Stomach (tissue), 9 donors: Measurements from ENCODE around the gene SPOCD1. TPM values are rescaled to one million over a fixed set of nuclear protein-coding genes. Genes with fewer than 3 reads are reported as not detected.

Source experiments
- DNase-seq, 2 donors: peaks; one replicate each; pipeline versions ENCODE4 v3.0.0 to v3.0.0-alpha.2; 2013 to 2019
- H3K27ac ChIP-seq, 5 donors: fragments of 200-600 bp in 4 of 5; sonication (generic) in 4 of 5; one replicate each; pipeline ENCODE4 v1.5.1; 2013 to 2019; ENCODE audit warnings: mild to moderate bottlenecking in 1 of 5, moderate library complexity in 1 of 5
- H3K27me3 ChIP-seq, 3 donors: fragments of 200-600 bp; sonication (generic); one replicate each; pipeline ENCODE4 v1.5.1; 2017 to 2019; ENCODE audit warnings: mixed run types in 1 of 3
- H3K36me3 ChIP-seq, 4 donors: fragments of 200-600 bp; sonication (generic); 1 replicate in 3 of 4; 2 replicates in 1 of 4; pipeline ENCODE4 v1.5.1; 2016 to 2019
- H3K4me1 ChIP-seq, 4 donors: fragments of 200-600 bp; sonication (generic); one replicate each; pipeline ENCODE4 v1.5.1; 2016 to 2019
- H3K4me3 ChIP-seq, 4 donors: fragments of 200-600 bp; sonication (generic) in 3 of 4; one replicate each; pipeline ENCODE4 v1.5.1; 2016 to 2019; ENCODE audit warnings: mild to moderate bottlenecking in 1 of 4
- H3K9me3 ChIP-seq, 4 donors: fragments of 200-600 bp; sonication (generic); one replicate each; pipeline ENCODE4 v1.5.1; 2016 to 2019
- EP300 ChIP-seq: sonication (generic); formaldehyde crosslinking; IDR thresholded peaks from one replicate; pipeline ENCODE4 v1.6.1; 2017; ENCODE audit warnings: antibody characterized with exemption
- POLR2A ChIP-seq, 4 donors: fragments of 450-650 bp; IDR thresholded peaks; one replicate each; pipeline ENCODE4 v1.6.1; 2016; ENCODE audit warnings: antibody characterized with exemption in 4 of 4, control low read depth in 2 of 4, mild to moderate bottlenecking in 1 of 4, moderate library complexity in 1 of 4
- POLR2AphosphoS5 ChIP-seq, 3 donors: sonication (generic); formaldehyde crosslinking; IDR thresholded peaks; one replicate each; pipeline ENCODE4 v1.6.1; 2016; ENCODE audit warnings: antibody characterized with exemption in 3 of 3
- WGBS, 5 donors: extraction: QIAGEN DNeasy Blood & Tissue Kit in 3 of 5; methylation state at CpG; one replicate each; pipeline versions ENCODE4 v1.1.5 to v1.1.7; 2013 to 2018; 5-methylcytosine and 5-hydroxymethylcytosine counted together
- intact Hi-C: fragments of 100-400 bp; cut with DNase I; formaldehyde crosslinking; loops from one replicate; pipeline ENCODE4 v1.15.1; 2023; ENCODE audit warnings: low total_unique reads
- polyA plus RNA-seq, 3 donors: library from polyadenylated mRNA; stranded (reverse); fragments of 200-250 nt; gene quantifications; one replicate each; pipeline ENCODE4 v1.2.3, GENCODE V29; 2013
- total RNA-seq, 5 donors: library from RNA; depleted of rRNA; stranded (reverse); fragments of >200 nt; gene quantifications; one replicate each; pipeline versions ENCODE4 v1.1.0 to v1.2.3, GENCODE V29; 2014 to 2016
- TF ChIP-seq, protein P1 (sequence below), 7 experiments: fragments of 450-650 bp in 4 of 7; fragments of 200-600 bp in 3 of 7; sonication (generic) in 3 of 7; IDR thresholded peaks; one replicate each; pipeline ENCODE4 v1.5.1; 2016 to 2019; ENCODE audit warnings: antibody characterized with exemption in 7 of 7, control low read depth in 2 of 7, mild to moderate bottlenecking in 1 of 7
- donor health status: healthy with polysubstance abuse.
- donor health status: Bipolar disorder and iron deficiency.
- donor health status: healthy.

The SPOCD1 gene
- total and polyA plus RNA-seq, 8 donors, result 0.55 to 11.1 (median 4.5) TPM; not detected in 1

DNA sequence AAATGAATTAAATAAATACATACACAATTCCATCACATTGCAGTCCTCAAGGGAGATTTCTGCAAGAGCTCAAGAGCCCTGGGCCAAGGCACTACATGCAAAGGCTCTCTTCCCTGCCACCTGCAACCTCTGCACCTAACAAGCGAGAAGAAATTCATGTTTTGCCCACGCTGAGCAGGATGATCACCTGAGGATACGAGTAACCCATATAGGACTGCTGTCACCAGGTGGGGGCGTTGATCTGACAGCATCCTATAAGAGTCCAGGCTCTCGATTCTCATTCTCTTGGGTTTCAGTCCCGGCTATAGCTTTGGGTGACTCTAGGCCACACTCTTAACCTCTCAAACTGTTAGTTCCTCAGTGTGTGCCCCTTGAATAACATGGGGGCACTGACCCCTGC lies 18.7 kb upstream of the SPOCD1 start:
- H3K4me3 ChIP-seq, result no peak overlapping the region
- no peak for DNase-seq
- no peak overlapping the region for H3K27ac ChIP-seq
- WGBS, 5 donors, result 78 to 94% (median 86%) methylated on average over 6 of the region's 6 CpGs
- no peaks in the 10 kb centered on the region for H3K36me3 ChIP-seq
- peaks cover 0 to 6% (median 0%) of the 10 kb centered on the region in 3 donors for H3K27me3 ChIP-seq
- intact Hi-C loops, result no loop called here
- H3K4me1 ChIP-seq, result peaks cover 0 to 21% (median 9%) of the 10 kb centered on the region in 4 donors
- TF ChIP-seq EP300 (no peak), POLR2AphosphoS5 (IDR thresholded peaks at IDR 0.05) (no peak), POLR2A (IDR thresholded peaks at IDR 0.05) (no peak)
- TF ChIP-seq, protein P1, sequence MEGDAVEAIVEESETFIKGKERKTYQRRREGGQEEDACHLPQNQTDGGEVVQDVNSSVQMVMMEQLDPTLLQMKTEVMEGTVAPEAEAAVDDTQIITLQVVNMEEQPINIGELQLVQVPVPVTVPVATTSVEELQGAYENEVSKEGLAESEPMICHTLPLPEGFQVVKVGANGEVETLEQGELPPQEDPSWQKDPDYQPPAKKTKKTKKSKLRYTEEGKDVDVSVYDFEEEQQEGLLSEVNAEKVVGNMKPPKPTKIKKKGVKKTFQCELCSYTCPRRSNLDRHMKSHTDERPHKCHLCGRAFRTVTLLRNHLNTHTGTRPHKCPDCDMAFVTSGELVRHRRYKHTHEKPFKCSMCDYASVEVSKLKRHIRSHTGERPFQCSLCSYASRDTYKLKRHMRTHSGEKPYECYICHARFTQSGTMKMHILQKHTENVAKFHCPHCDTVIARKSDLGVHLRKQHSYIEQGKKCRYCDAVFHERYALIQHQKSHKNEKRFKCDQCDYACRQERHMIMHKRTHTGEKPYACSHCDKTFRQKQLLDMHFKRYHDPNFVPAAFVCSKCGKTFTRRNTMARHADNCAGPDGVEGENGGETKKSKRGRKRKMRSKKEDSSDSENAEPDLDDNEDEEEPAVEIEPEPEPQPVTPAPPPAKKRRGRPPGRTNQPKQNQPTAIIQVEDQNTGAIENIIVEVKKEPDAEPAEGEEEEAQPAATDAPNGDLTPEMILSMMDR (IDR thresholded peaks at IDR 0.05), result no peak
- H3K9me3 ChIP-seq, result no peaks in the 10 kb centered on the region

- TF ChIP-seq, protein P1 (IDR thresholded peaks at IDR 0.05), result no peak
- no peak for TF ChIP-seq EP300
- TF ChIP-seq POLR2AphosphoS5 (IDR thresholded peaks at IDR 0.05), result no peak
- TF ChIP-seq POLR2A (IDR thresholded peaks at IDR 0.05), result no peak
- H3K27ac ChIP-seq, result no peak overlapping the region
- 69 to 75% (median 71%) methylated on average over 9 of the region's 9 CpGs for WGBS, 5 donors
These were observed 15.9 kb upstream of the SPOCD1 start for GRCh38 chr1:31831397-31832378.

GRCh38 chr1:31830511-31830910 lies 14.7 kb upstream of the SPOCD1 start:
- TF ChIP-seq POLR2A (IDR thresholded peaks at IDR 0.05) (no peak), POLR2AphosphoS5 (IDR thresholded peaks at IDR 0.05) (no peak), EP300 (no peak)
- TF ChIP-seq, protein P1 (IDR thresholded peaks at IDR 0.05), result no peak
- Histone ChIP-seq H3K36me3 (no peaks in the 10 kb centered on the region), H3K27ac (no peak overlapping the region), H3K4me3 (no peak overlapping the region), H3K4me1 (peaks cover 0 to 21% (median 9%) of the 10 kb centered on the region in 4 donors), H3K9me3 (no peaks in the 10 kb centered on the region), H3K27me3 (peaks cover 0 to 11% (median 0%) of the 10 kb centered on the region in 3 donors)
- intact Hi-C loops, result no loop called here
- WGBS, 5 donors, result 58 to 77% (median 72%) methylated on average over 4 to 8 of the region's 8 CpGs
- peak in 1 of 2 donors; percentile 67 for DNase-seq

More at GRCh38 chr1:31831397-31832378, 15.9 kb upstream of the SPOCD1 start:
- Histone ChIP-seq H3K36me3 (no peaks in the 10 kb centered on the region), H3K4me1 (peaks cover 0 to 21% (median 9%) of the 10 kb centered on the region in 4 donors), H3K9me3 (no peaks in the 10 kb centered on the region), H3K27me3 (peaks cover 0 to 11% (median 0%) of the 10 kb centered on the region in 3 donors), H3K4me3 (no peak overlapping the region)
- DNase-seq, result no peak
- intact Hi-C loops, result no loop called here

GRCh38 chr1:31830065-31830464 lies 14.2 kb upstream of the SPOCD1 start:
- 85 to 90% (median 86%) methylated on average over 9 to 10 of the region's 10 CpGs for WGBS, 5 donors

More at GRCh38 chr1:31830065-31830464, 14.2 kb upstream of the SPOCD1 start:
- intact Hi-C loops, result no loop called here
- Histone ChIP-seq H3K4me3 (no peak overlapping the region), H3K27me3 (peaks cover 0 to 11% (median 0%) of the 10 kb centered on the region in 3 donors), H3K36me3 (no peaks in the 10 kb centered on the region), H3K4me1 (peaks cover 0 to 21% (median 9%) of the 10 kb centered on the region in 4 donors), H3K9me3 (no peaks in the 10 kb centered on the region), H3K27ac (no peak overlapping the region)
- TF ChIP-seq POLR2AphosphoS5 (IDR thresholded peaks at IDR 0.05) (no peak), POLR2A (IDR thresholded peaks at IDR 0.05) (no peak), EP300 (no peak)
- TF ChIP-seq, protein P1 (IDR thresholded peaks at IDR 0.05), result no peak
- DNase-seq, result no peak
